Measurements from ENCODE around the gene SCLT1. TPM values are rescaled to one million over a fixed set of nuclear protein-coding genes. Genes with fewer than 3 reads are reported as not detected.

The SCLT1 gene
- total RNA-seq, 1 experiment from 2014 or later = 14.3 TPM

GRCh38 chr4:129014566-129015509, 78.5 kb downstream of the SCLT1 start:
- DNase-seq (ENCODE audit: low spot score) = no peak
- H3K27ac Mint-ChIP-seq = no peak overlapping the region
- TF ChIP-seq SOX15 (CRISPR knock-in tag; IDR thresholded peaks at IDR 0.05) = no peak
- no peak for TF ChIP-seq FOXJ3 (CRISPR knock-in tag; IDR thresholded peaks at IDR 0.05; ENCODE audit: borderline replicate concordance)
- no peak for TF ChIP-seq KAT7 (CRISPR knock-in tag; IDR thresholded peaks at IDR 0.05; ENCODE audit: borderline replicate concordance)
- TF ChIP-seq CREM (CRISPR knock-in tag; IDR thresholded peaks at IDR 0.05) = no peak
- TF ChIP-seq, protein P1, sequence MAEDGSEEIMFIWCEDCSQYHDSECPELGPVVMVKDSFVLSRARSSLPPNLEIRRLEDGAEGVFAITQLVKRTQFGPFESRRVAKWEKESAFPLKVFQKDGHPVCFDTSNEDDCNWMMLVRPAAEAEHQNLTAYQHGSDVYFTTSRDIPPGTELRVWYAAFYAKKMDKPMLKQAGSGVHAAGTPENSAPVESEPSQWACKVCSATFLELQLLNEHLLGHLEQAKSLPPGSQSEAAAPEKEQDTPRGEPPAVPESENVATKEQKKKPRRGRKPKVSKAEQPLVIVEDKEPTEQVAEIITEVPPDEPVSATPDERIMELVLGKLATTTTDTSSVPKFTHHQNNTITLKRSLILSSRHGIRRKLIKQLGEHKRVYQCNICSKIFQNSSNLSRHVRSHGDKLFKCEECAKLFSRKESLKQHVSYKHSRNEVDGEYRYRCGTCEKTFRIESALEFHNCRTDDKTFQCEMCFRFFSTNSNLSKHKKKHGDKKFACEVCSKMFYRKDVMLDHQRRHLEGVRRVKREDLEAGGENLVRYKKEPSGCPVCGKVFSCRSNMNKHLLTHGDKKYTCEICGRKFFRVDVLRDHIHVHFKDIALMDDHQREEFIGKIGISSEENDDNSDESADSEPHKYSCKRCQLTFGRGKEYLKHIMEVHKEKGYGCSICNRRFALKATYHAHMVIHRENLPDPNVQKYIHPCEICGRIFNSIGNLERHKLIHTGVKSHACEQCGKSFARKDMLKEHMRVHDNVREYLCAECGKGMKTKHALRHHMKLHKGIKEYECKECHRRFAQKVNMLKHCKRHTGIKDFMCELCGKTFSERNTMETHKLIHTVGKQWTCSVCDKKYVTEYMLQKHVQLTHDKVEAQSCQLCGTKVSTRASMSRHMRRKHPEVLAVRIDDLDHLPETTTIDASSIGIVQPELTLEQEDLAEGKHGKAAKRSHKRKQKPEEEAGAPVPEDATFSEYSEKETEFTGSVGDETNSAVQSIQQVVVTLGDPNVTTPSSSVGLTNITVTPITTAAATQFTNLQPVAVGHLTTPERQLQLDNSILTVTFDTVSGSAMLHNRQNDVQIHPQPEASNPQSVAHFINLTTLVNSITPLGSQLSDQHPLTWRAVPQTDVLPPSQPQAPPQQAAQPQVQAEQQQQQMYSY (CRISPR knock-in tag; IDR thresholded peaks at IDR 0.05) = no peak
- TF ChIP-seq RELA (CRISPR knock-in tag; IDR thresholded peaks at IDR 0.05; ENCODE audit: borderline replicate concordance) = no peak
- no peak for TF ChIP-seq ZNF232 (CRISPR knock-in tag; IDR thresholded peaks at IDR 0.05)
- TF ChIP-seq E2F1 (CRISPR knock-in tag; IDR thresholded peaks at IDR 0.05) = no peak
- TF ChIP-seq, protein P2, sequence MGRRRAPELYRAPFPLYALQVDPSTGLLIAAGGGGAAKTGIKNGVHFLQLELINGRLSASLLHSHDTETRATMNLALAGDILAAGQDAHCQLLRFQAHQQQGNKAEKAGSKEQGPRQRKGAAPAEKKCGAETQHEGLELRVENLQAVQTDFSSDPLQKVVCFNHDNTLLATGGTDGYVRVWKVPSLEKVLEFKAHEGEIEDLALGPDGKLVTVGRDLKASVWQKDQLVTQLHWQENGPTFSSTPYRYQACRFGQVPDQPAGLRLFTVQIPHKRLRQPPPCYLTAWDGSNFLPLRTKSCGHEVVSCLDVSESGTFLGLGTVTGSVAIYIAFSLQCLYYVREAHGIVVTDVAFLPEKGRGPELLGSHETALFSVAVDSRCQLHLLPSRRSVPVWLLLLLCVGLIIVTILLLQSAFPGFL (CRISPR knock-in tag; IDR thresholded peaks at IDR 0.05; ENCODE audit: borderline replicate concordance) = no peak
- TF ChIP-seq, protein P3, sequence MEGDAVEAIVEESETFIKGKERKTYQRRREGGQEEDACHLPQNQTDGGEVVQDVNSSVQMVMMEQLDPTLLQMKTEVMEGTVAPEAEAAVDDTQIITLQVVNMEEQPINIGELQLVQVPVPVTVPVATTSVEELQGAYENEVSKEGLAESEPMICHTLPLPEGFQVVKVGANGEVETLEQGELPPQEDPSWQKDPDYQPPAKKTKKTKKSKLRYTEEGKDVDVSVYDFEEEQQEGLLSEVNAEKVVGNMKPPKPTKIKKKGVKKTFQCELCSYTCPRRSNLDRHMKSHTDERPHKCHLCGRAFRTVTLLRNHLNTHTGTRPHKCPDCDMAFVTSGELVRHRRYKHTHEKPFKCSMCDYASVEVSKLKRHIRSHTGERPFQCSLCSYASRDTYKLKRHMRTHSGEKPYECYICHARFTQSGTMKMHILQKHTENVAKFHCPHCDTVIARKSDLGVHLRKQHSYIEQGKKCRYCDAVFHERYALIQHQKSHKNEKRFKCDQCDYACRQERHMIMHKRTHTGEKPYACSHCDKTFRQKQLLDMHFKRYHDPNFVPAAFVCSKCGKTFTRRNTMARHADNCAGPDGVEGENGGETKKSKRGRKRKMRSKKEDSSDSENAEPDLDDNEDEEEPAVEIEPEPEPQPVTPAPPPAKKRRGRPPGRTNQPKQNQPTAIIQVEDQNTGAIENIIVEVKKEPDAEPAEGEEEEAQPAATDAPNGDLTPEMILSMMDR (IDR thresholded peaks at IDR 0.05) = no peak
- TF ChIP-seq PRRX2 (CRISPR knock-in tag; IDR thresholded peaks at IDR 0.05) = no peak
- TF ChIP-seq RORB (CRISPR knock-in tag; IDR thresholded peaks at IDR 0.05) = no peak
- CTCF ChIA-PET = interaction anchor here (0.5 kb wide), 1 partner anchor 200 kb away, joined by 3 read pairs; no protein-coding TSS in a partner anchor
- no peak; the same call in 1 of the 2 replicates for ATAC-seq
- POLR2A ChIA-PET = no interaction called here
- peaks cover 70% of the 10 kb centered on the region for H3K9me3 Mint-ChIP-seq
- H3K4me1 Mint-ChIP-seq = no peaks in the 10 kb centered on the region
- H3K27me3 Mint-ChIP-seq (ENCODE audit: low read depth) = peaks cover 19% of the 10 kb centered on the region
- peaks cover 65% of the 10 kb centered on the region for H3K36me3 Mint-ChIP-seq
- no peak overlapping the region for H3K4me3 Mint-ChIP-seq

- Mint-ChIP-seq H3K36me3 (peaks cover 44% of the 10 kb centered on the region), H3K4me1 (no peaks in the 10 kb centered on the region), H3K9me3 (peaks cover 59% of the 10 kb centered on the region), H3K4me3 (no peak overlapping the region), H3K27me3 (ENCODE audit: low read depth) (peaks cover 15% of the 10 kb centered on the region), H3K27ac (no peak overlapping the region)
- DNase-seq (ENCODE audit: low spot score) (no peak), ATAC-seq (no peak)
- CTCF ChIA-PET = no interaction called here
- POLR2A ChIA-PET = no interaction called here
- TF ChIP-seq ZNF423 (CRISPR knock-in tag; IDR thresholded peaks at IDR 0.05) = no peak
- no peak for TF ChIP-seq ZMAT4 (CRISPR knock-in tag; IDR thresholded peaks at IDR 0.05)
- TF ChIP-seq, protein P4, sequence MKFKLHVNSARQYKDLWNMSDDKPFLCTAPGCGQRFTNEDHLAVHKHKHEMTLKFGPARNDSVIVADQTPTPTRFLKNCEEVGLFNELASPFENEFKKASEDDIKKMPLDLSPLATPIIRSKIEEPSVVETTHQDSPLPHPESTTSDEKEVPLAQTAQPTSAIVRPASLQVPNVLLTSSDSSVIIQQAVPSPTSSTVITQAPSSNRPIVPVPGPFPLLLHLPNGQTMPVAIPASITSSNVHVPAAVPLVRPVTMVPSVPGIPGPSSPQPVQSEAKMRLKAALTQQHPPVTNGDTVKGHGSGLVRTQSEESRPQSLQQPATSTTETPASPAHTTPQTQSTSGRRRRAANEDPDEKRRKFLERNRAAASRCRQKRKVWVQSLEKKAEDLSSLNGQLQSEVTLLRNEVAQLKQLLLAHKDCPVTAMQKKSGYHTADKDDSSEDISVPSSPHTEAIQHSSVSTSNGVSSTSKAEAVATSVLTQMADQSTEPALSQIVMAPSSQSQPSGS (CRISPR knock-in tag; IDR thresholded peaks at IDR 0.05; ENCODE audit: borderline replicate concordance, low read depth) = no peak
- TF ChIP-seq HMGA2 (CRISPR knock-in tag; IDR thresholded peaks at IDR 0.05) = no peak
- TF ChIP-seq ZNF416 (CRISPR knock-in tag; IDR thresholded peaks at IDR 0.05) = no peak
- TF ChIP-seq SP1 (CRISPR knock-in tag; conservative IDR thresholded peaks at IDR 0.05) = no peak
- TF ChIP-seq JUN (CRISPR knock-in tag; IDR thresholded peaks at IDR 0.05) = no peak
- no peak for TF ChIP-seq TEAD1 (CRISPR knock-in tag; IDR thresholded peaks at IDR 0.05)
- TF ChIP-seq NFATC4 (CRISPR knock-in tag; IDR thresholded peaks at IDR 0.05) = no peak
- no peak for TF ChIP-seq ZNF121 (CRISPR knock-in tag; IDR thresholded peaks at IDR 0.05)
- TF ChIP-seq FOXK1 (CRISPR knock-in tag; IDR thresholded peaks at IDR 0.05) = no peak
- no peak for TF ChIP-seq ATF1 (CRISPR knock-in tag; IDR thresholded peaks at IDR 0.05)
- TF ChIP-seq FOXP4 (CRISPR knock-in tag; IDR thresholded peaks at IDR 0.05) = no peak
Observed at GRCh38 chr4:129008096-129008495, 85.2 kb downstream of the SCLT1 start.

Measured in WTC11 (cell line).